Hindlimb muscle (tissue), 1 donor: ENCODE data around the gene OR8B12. TPM values are rescaled to one million over a fixed set of nuclear protein-coding genes. Genes with fewer than 3 reads are reported as not detected.

Experiments used
- DNase-seq: peaks from one replicate; pipeline ENCODE4 v3.0.0-alpha.2; 2013
- polyA plus RNA-seq: library from polyadenylated mRNA; unstranded; fragments of 120-200 nt; gene quantifications from one replicate; pipeline ENCODE4 v1.2.1, GENCODE V29; 2013; ENCODE audit not compliant: insufficient read length

The OR8B12 gene
- polyA plus RNA-seq, result not detected

DNA sequence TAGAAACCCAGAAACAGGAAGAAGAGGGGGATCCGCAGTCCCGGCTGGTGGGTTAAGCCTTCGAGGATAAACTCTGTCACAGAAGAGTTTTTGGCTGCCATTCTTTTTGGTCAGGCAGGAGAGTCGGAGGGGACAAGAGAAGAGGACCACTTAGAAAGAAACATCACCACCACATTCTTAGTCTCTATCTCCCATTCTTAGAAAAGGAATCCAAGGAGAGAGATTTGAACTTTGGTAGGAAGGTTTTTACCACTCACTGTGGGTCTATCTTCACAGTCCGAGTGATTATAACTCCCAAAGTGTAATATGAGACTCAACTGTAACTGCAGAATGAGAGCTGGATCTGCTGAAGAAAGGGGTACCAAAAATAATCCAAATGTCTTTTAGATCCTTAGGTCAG is at the start of gene OR8B12:
Gene OR8B12, minus strand, starts transcription at position 101 of the 400 bp plus-strand sequence. Its CDS starts 0 bp downstream, at position 101.
- no peak for DNase-seq

DNA sequence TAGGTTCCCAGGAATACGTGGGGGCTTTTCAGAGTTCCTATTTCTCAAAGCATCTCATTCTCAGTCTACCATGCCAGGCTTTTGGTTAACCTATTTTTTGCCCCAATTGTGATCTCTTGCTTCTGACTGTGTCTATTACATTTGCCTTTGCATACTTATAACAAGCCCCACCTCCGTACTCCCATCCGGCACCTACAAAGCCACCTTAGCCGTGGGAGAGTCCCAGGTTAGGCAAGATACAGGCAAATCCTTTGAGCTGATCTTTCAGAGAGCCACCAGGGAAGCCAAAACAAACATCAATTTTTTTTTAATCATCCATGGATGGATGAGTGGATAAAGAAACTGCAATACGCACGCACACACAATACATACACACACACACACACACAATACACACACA is 49.2 kb upstream of the OR8B12 start:
- no peak for DNase-seq

DNA sequence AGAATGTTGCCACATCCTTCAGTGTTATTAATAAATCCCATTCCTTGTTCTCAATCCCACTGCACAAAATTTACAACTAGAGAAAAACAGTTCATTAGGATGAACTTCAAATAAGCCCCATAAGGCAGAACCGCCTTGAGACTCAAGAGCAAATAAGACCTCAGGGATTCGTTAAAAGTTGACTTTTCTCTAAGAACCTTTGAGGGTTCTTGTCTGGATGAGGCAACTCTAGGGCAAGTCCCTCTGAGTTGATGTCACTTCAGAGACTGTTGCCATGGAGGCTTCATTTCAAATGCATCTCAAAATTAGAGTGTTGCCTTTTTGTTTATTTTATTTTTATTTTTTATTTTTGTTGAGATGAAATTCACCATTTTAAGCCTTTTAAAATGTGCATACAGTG is 48.0 kb upstream of the OR8B12 start:
- DNase-seq, result no peak

DNA sequence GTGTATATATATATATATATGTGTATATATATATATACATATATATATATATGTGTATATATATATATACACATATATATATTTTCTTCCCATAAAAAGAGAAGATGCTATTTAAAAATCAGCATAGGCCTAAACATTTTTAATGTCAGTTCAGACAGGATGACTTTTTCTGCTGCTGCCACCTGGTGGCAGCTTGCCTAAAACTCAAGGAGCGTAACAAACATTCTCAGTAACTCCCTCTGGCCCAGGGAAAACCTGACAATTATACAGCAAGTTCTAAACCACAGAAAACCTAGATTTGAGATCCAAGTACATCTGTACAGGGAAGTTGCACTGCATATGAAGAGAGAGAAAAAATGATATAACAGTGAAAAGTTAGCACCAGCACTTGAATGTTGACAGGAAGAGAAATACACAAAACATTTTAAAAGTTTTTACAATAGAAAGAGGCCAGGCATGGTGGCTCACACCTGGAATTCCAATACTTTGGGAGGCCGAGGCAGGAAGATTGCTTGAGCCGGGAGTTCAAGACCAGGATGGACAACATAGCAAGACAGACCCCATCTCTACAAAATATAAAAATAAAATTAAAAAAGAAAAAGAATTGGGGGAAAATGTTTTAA is 42.9 kb upstream of the OR8B12 start:
- DNase-seq, result peak; percentile 68

DNA sequence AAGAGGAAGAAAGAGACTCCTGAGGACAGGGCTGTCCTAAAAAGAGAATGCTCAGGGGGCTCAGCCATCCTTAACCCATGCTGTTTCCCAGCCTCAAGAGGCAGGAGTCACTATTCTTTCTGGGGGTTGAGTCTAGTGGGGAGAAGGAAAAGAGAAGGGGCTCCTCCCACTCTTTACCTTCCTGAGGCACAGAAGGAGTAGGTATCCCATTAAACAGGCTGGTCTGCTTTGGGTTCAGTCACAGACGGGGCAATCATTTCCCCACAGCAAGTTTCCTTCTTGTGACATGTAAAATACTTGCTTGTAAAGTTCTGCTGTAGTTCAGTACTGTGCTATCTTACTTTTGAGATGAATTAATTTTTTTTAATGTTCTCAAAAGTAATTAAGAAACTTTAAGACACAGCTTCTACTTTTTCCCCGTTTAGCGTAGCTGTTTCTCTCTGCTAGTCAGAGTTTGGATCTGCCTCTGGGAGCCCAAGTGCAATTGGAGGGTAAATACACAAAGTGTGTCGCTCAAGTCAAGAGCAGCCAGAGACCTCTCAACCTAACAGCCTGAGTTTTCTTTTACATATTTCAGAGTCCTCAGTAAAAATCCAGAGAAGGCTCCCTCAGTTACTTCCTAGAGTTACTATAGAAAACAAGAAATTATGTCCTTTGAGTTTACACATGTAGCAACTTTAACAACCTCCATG is 41.4 kb upstream of the OR8B12 start:
- no peak for DNase-seq

DNA sequence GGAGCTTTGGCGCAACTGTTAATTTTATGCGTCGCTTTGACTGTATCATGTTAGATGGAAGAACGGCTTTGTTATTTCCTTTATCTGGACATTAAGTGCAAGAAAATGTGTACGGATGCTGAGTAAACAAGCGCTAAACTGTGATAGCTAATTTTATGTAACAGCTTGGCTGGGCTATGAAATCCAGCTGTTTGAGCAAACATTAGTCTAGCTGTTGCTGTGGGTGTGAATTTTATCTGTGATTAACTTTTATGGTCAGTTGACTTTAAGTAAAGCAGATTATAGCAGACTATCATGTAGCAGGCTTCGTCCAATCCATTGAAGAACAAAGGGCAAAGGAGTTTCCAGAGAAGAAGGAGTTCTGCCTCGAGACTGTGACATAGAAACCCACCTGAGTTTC is 40.3 kb upstream of the OR8B12 start:
- no peak for DNase-seq

DNA sequence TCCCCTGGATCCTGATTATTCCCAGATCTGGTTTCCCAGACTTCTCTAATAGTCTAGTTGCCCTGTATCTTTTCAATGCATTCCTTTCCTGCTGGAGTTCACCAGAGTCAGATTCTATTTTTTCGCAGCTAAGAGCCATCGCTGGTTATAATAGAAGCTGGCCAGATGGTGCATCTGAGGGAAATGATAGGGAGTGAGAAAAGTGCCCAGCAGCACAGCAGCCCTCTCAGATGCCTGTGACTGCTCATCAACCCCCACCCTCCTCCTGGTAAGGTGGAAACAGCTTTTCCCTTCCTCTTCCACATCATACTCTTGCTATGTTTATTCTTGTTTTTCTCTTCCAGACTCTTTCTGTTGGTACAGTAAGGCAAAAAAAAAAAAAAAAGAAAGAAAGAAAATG is 39.1 kb upstream of the OR8B12 start:
- DNase-seq, result no peak

GRCh38 chr11:124581817-124582216 is 38.4 kb upstream of the OR8B12 start:
- no peak for DNase-seq

DNA sequence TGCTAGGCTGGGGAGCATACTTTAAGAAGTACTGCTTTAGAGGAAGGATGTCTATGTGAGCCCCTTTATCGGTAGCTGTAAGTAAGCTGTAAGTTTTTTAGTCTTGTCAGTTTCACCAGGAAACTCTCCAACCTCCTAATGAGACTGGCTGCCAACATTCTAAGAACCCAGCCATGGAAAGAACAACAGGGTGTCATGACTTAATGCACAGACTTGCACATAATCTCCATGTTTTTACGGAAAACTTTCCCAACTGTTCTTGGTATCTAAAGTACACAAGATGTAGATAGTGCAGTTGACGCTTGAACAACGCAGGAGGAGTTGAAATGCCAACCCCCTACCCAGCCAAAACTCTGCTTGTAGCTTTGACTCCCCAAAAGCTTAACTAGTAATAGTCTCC is 35.3 kb upstream of the OR8B12 start:
- no peak for DNase-seq

DNA sequence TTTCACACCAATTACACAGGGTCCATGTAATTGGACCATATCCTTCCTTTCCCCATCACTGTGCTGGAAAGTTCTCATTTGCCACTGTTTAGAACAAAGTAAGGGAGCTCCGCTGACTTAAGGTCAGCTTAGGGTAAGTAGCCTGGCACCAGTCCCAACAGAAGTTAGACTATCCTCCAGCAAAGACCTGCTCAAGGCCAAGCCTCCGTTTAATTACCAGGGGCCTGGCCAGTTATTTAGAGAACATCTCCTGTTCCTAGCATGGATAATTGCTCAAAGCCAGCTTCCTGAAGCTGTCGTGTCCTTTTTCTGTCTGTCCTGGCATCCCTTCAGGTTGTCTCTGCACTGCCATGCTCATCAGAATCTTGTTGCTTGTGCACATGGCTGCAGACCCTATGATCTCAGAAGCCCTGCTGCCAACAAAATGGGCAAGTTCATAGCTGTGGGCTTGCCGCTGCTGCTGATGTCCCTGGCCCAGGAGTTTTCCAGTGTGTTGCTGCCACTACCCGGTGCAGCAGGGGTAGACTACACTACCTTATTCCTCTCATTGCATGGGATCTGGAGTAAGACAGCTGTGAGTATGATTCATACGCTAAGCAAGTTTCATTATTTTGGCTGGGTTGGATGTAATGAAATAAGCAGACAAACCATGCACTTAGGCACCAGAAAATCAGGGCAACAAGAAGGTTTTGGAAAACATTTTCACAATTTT is 34.4 kb upstream of the OR8B12 start:
- DNase-seq, result peak; percentile 17

DNA sequence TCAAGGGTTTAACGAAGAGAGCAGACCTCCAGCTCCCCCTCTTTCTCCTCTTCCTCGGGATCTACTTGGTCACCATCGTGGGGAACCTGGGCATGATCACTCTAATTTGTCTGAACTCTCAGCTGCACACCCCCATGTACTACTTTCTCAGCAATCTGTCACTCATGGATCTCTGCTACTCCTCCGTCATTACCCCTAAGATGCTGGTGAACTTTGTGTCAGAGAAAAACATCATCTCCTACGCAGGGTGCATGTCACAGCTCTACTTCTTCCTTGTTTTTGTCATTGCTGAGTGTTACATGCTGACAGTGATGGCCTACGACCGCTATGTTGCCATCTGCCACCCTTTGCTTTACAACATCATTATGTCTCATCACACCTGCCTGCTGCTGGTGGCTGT is 26.7 kb upstream of the OR8B12 start:
- no peak for DNase-seq

DNA sequence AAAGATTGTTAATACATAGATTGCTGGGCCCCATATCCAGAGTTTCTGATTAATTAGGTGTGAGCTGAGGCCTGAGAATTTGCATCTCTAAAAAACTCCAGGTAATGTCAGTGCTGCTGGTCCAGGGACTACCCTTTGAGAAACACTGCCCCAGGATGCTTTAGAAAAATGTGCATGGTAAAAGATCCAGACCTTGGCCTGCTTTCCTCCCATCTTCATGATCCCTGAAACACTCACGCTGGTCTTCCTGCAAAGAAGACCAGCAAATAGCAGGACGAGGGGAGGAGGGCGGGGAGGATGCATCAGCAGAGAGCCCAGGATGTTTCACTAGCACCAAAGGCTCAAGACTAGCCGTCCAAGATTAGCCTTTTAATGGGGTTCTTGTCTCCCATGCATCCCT is 26.2 kb upstream of the OR8B12 start, which contains the start of gene OR8A1:
Gene OR8A1, plus strand, starts transcription at position 301 of the 400 bp plus-strand sequence. CDS start 123 bp downstream, outside the sequence.
- DNase-seq, result no peak

DNA sequence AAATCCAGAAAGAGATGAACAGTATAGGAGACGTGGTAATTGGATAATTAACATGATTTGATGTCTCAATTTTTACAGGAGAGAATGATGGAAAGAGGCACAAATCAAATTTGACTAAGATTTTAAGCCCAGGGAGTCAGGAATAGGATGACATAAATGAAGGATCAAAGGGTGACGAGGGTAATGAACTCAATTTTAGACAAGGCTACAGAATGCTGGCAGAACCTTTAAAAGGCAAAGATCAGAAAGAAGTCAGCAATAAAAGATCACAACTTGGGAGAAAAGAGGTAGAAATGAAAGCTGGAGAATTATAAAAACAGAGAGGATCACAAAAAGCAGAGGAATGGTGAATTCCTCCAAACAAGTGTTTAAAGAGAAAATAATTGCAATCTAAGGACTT is 13.4 kb upstream of the OR8B12 start:
- DNase-seq, result no peak

- DNase-seq, result no peak
Measured at GRCh38 chr11:124551987-124552386, 8.5 kb upstream of the OR8B12 start.

- DNase-seq, result no peak
Measured at GRCh38 chr11:124551189-124551588, 7.7 kb upstream of the OR8B12 start.

GRCh38 chr11:124543145-124543544 is 309 bp downstream of the OR8B12 start:
- DNase-seq, result no peak

DNA sequence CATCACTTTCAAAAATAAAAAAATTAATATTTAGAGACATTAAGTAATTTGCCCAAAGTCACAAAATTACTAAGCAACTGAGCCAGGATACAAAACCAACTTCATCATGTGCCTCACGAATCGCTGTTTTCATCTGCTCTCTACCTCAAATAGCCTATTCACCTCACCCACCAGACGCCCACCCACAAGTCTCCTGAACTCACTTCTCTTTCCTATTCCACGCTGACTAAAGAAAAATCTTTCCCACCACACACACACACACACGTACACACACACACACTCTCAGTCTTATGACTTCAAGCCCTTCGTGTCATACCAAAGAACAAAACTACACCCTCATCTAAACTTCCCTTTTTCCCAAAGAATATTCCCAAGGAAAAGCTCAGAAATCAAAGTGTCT is 2.2 kb downstream of the OR8B12 start:
- no peak for DNase-seq

- DNase-seq, result peak; percentile 33
Measured at GRCh38 chr11:124538019-124538418, 5.4 kb downstream of the OR8B12 start.

DNA sequence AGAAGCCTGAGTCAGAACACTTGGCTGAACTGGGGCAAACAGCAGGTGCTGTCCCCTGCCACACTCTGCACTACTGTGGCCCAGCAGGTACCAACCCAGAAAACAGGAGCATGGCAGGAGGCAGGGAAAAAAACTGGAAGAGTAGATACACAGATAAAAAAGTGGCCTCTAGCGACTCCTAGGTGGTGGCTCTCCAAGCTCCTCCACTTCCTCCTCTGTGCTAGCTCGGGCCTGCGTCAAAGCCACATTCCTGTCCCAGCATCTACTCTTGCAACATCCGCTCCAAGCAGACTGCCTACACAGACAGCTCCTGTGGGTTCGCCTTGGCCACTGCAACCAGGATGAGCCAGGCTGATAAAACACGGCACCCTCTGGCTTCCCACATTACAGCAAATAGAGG is 6.9 kb downstream of the OR8B12 start:
- no peak for DNase-seq

DNA sequence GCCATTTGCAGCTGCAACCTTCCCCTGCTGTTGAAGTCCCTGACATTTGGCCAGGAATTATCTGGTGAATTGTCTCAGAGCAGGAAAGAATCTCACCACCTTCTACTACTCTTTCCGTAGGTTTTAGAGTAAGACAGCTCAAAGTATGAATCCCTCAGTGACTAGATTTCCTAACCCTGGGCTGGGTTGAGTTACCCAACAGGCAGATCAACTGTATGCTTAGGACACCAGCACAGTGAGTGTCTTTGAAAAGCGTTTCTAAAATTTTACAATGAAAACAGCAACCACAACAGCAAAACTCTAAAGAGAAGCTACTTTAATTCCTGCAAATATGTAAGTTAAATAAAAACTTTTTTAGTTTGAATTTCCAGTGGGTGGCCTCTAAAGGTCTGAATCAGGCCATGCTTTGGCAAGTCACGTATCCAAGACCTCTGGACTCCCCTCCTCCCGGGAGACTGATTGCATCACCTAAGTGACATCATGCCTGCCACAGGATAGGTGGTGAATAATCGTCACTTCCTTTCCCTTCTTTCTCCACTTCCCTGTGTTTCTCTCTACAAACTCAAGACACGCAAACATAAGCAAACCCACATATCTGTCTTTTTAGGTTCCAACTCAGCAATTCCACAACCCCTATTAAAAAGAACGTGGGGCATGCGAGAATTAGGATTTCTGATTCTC is 7.8 kb downstream of the OR8B12 start:
- DNase-seq, result no peak

DNA sequence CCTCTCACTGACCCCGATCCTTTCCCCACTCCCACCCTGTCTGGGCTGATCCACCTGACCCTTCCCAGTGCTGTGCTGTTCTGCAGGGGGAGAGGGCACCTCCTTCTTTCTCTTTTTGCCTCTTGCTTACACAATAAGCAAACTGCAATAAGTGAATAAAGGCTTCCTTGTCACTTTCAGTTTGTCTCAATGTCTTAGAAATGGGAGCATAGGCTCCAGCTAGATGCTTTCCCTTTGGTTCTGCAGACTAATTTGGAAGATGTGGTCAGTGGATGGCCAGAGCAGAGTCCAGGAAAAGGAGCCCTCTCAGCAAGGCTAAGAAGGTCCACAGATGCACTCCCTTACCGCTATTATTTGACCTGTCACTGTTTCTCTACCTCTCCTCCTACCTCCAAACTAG is 9.4 kb downstream of the OR8B12 start:
- DNase-seq, result no peak

- DNase-seq, result no peak
Measured at GRCh38 chr11:124533626-124534025, 9.8 kb downstream of the OR8B12 start.

GRCh38 chr11:124520550-124520854 is 23.0 kb downstream of the OR8B12 start:
- DNase-seq, result no peak
